NCI-H82 treated with DMSO at 0.1 percent for 48 hours (cell line): Measurements from ENCODE around the gene PPP2R5E.

Source experiments
- DNase-seq: peaks from one replicate; lab custom pipeline; 2025; ENCODE audit not compliant: unreplicated experiment; lab: John Stamatoyannopoulos, UW

Gene PPP2R5E

GRCh38 chr14:63435838-63436237, 107.3 kb downstream of the PPP2R5E start:
- DNase-seq, result peak; percentile 20

GRCh38 chr14:63435204-63435603, 108.0 kb downstream of the PPP2R5E start:
- DNase-seq, result no peak

GRCh38 chr14:63432888-63433552, 110.2 kb downstream of the PPP2R5E start:
- DNase-seq, result no peak

- DNase-seq, result no peak
Measured at GRCh38 chr14:63432228-63432627, 110.9 kb downstream of the PPP2R5E start.

GRCh38 chr14:63431466-63431865, 111.7 kb downstream of the PPP2R5E start:
- DNase-seq, result no peak

- no peak for DNase-seq
Measured at GRCh38 chr14:63428486-63428885, 114.7 kb downstream of the PPP2R5E start.

- no peak for DNase-seq
Measured at GRCh38 chr14:63426838-63427352, 116.3 kb downstream of the PPP2R5E start.

GRCh38 chr14:63423889-63424288, 119.3 kb downstream of the PPP2R5E start:
- DNase-seq, result no peak

- no peak for DNase-seq
Measured at GRCh38 chr14:63423381-63423780, 119.8 kb downstream of the PPP2R5E start.

GRCh38 chr14:63421919-63422318, 121.3 kb downstream of the PPP2R5E start:
- DNase-seq, result no peak

GRCh38 chr14:63421226-63421625, 122.0 kb downstream of the PPP2R5E start:
- no peak for DNase-seq

GRCh38 chr14:63418020-63418419, 125.2 kb downstream of the PPP2R5E start:
- no peak for DNase-seq

GRCh38 chr14:63413009-63413408, 130.2 kb downstream of the PPP2R5E start:
- no peak for DNase-seq

- no peak for DNase-seq
Measured at GRCh38 chr14:63406333-63406732, 136.8 kb downstream of the PPP2R5E start.

- no peak for DNase-seq
Measured at GRCh38 chr14:63405715-63406114, 137.5 kb downstream of the PPP2R5E start.

- no peak for DNase-seq
Measured at GRCh38 chr14:63404906-63405305, 138.3 kb downstream of the PPP2R5E start.

GRCh38 chr14:63401646-63402045, 141.5 kb downstream of the PPP2R5E start:
- DNase-seq, result no peak

- DNase-seq, result no peak
Measured at GRCh38 chr14:63398952-63399351, 144.2 kb downstream of the PPP2R5E start.

GRCh38 chr14:63394841-63395240, 148.3 kb downstream of the PPP2R5E start:
- DNase-seq, result no peak

GRCh38 chr14:63394432-63394831, 148.7 kb downstream of the PPP2R5E start:
- DNase-seq, result no peak

- DNase-seq, result no peak
Measured at GRCh38 chr14:63393012-63393411, 150.2 kb downstream of the PPP2R5E start.

- DNase-seq, result no peak
Measured at GRCh38 chr14:63392236-63392635, 150.9 kb downstream of the PPP2R5E start.
